Measurements from ENCODE around the gene S100B. TPM values are rescaled to one million over a fixed set of nuclear protein-coding genes. Genes with fewer than 3 reads are reported as not detected.
A peak's percentile ranks its signal among the peaks of the same experiment; 100 is the strongest.

S100B gene
- total and polyA plus RNA-seq, 4 donors = 3.2 to 6.0 (median 5.4) TPM

DNA sequence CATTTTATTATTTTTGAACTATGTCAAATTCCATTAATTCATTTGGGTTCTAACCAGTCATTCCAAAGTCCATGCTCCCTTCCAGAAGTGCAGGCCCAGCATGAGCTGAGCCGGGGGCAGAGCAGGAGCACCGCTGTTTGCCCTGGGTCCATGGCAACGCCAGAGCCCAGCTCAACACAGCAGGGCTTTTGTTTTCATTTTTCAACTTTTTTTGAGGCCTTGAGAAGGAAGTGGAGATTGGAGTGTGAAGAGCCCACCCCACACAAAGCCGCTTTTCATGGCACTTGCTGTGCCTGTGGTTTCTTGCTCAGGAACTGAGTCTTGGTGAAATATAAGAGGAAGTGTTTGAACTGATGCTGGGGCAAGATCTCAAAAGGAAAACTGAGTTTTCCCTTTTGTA lies 17.3 kb upstream of the S100B start:
- peak; percentile 59 to 83 (median 75) for DNase-seq

GRCh38 chr21:46621457-46622182 lies 16.7 kb upstream of the S100B start:
- Histone ChIP-seq H3K9ac (ENCODE audit: insufficient read depth in 1 of 2, low read length in 2 of 2) (no peak overlapping the region), H3K9me3 (ENCODE audit: control insufficient read depth in 4 of 4, insufficient read depth in 3 of 4, low read length in 3 of 4) (peaks cover 0 to 13% (median 9%) of the 10 kb centered on the region in 4 donors), H3K4me3 (no peak overlapping the region), H3K4me1 (ENCODE audit: control insufficient read depth in 5 of 5, insufficient read depth in 5 of 5, low read length in 5 of 5) (peaks cover 0 to 15% (median 4%) of the 10 kb centered on the region in 5 donors), H3K27me3 (ENCODE audit: control insufficient read depth in 3 of 3, insufficient read depth in 3 of 3, low read length in 2 of 3) (no peaks in the 10 kb centered on the region), H3K27ac (ENCODE audit: low read depth in 1 of 2, low read length in 1 of 2) (no peak overlapping the region), H3K36me3 (ENCODE audit: control insufficient read depth in 4 of 4, insufficient read depth in 4 of 4, low read length in 4 of 4) (no peaks in the 10 kb centered on the region)
- ATAC-seq (ENCODE audit: insufficient read depth, low FRiP score) (no peak), DNase-seq (no peak)
- WGBS, 2 donors = 68 to 76% methylated on average over 9 of the region's 9 CpGs
- TF ChIP-seq, protein P1, sequence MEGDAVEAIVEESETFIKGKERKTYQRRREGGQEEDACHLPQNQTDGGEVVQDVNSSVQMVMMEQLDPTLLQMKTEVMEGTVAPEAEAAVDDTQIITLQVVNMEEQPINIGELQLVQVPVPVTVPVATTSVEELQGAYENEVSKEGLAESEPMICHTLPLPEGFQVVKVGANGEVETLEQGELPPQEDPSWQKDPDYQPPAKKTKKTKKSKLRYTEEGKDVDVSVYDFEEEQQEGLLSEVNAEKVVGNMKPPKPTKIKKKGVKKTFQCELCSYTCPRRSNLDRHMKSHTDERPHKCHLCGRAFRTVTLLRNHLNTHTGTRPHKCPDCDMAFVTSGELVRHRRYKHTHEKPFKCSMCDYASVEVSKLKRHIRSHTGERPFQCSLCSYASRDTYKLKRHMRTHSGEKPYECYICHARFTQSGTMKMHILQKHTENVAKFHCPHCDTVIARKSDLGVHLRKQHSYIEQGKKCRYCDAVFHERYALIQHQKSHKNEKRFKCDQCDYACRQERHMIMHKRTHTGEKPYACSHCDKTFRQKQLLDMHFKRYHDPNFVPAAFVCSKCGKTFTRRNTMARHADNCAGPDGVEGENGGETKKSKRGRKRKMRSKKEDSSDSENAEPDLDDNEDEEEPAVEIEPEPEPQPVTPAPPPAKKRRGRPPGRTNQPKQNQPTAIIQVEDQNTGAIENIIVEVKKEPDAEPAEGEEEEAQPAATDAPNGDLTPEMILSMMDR (IDR thresholded peaks at IDR 0.05; ENCODE audit: control extremely low read depth, extremely low read depth) = no peak

More for the DNA sequence above, 17.3 kb upstream of the S100B start:
- Histone ChIP-seq H3K27ac (ENCODE audit: low read depth in 1 of 2, low read length in 1 of 2) (no peak overlapping the region), H3K36me3 (ENCODE audit: control insufficient read depth in 4 of 4, insufficient read depth in 4 of 4, low read length in 4 of 4) (no peaks in the 10 kb centered on the region), H3K4me1 (ENCODE audit: control insufficient read depth in 5 of 5, insufficient read depth in 5 of 5, low read length in 5 of 5) (peaks cover 0 to 15% (median 2%) of the 10 kb centered on the region in 5 donors), H3K4me3 (no peak overlapping the region), H3K9ac (ENCODE audit: insufficient read depth in 1 of 2, low read length in 2 of 2) (no peak overlapping the region), H3K9me3 (ENCODE audit: control insufficient read depth in 4 of 4, insufficient read depth in 3 of 4, low read length in 3 of 4) (peaks cover 0 to 17% (median 10%) of the 10 kb centered on the region in 4 donors), H3K27me3 (ENCODE audit: control insufficient read depth in 3 of 3, insufficient read depth in 3 of 3, low read length in 2 of 3) (no peaks in the 10 kb centered on the region)
- TF ChIP-seq, protein P1 (IDR thresholded peaks at IDR 0.05; ENCODE audit: control extremely low read depth, extremely low read depth) = no peak
- peak; percentile 55 for ATAC-seq (ENCODE audit: insufficient read depth, low FRiP score)
- 20 to 52% methylated on average over 4 of the region's 4 CpGs for WGBS, 2 donors

- no peaks in the 10 kb centered on the region for H3K27me3 ChIP-seq (ENCODE audit: control insufficient read depth in 3 of 3, insufficient read depth in 3 of 3, low read length in 2 of 3)
- 93 to 94% methylated on average over 7 of the region's 7 CpGs for WGBS, 2 donors
- no peak for ATAC-seq (ENCODE audit: insufficient read depth, low FRiP score)
Observed at GRCh38 chr21:46620846-46621245, 16.0 kb upstream of the S100B start.

More at GRCh38 chr21:46620846-46621245, 16.0 kb upstream of the S100B start:
- Histone ChIP-seq H3K4me3 (no peak overlapping the region), H3K36me3 (ENCODE audit: control insufficient read depth in 4 of 4, insufficient read depth in 4 of 4, low read length in 4 of 4) (no peaks in the 10 kb centered on the region), H3K9me3 (ENCODE audit: control insufficient read depth in 4 of 4, insufficient read depth in 3 of 4, low read length in 3 of 4) (peaks cover 0 to 8% (median 4%) of the 10 kb centered on the region in 4 donors), H3K4me1 (ENCODE audit: control insufficient read depth in 5 of 5, insufficient read depth in 5 of 5, low read length in 5 of 5) (peaks cover 0 to 15% (median 4%) of the 10 kb centered on the region in 5 donors), H3K9ac (ENCODE audit: insufficient read depth in 1 of 2, low read length in 2 of 2) (no peak overlapping the region), H3K27ac (ENCODE audit: low read depth in 1 of 2, low read length in 1 of 2) (no peak overlapping the region)
- TF ChIP-seq, protein P1 (IDR thresholded peaks at IDR 0.05; ENCODE audit: control extremely low read depth, extremely low read depth) = no peak
- no peak for DNase-seq
